ENCODE results near the gene LDLRAP1.
"Not testable (repeated sequence)": the region's sequence is repeated elsewhere in the genome, so short reads cannot be mapped to it uniquely, and the experiment has no call there.

LDLRAP1 gene

GRCh38 chr1:25504706-25505595 is 38.5 kb upstream of the LDLRAP1 start:
- no peaks in the 10 kb centered on the region for H3K79me2 ChIP-seq (ENCODE audit: low read length)
- no peak overlapping the region for H3K27ac ChIP-seq (ENCODE audit: low read length)
- H3K4me2 ChIP-seq (ENCODE audit: low read length): no peak overlapping the region

GRCh38 chr1:25505656-25506385 is 37.6 kb upstream of the LDLRAP1 start:
- TF ChIP-seq EZH2phosphoT487 (IDR thresholded peaks at IDR 0.05; ENCODE audit: low read depth) (no peak), CTCF (IDR thresholded peaks at IDR 0.05; ENCODE audit: low read depth, low read length) (no peak)
- Histone ChIP-seq H3K4me2 (ENCODE audit: low read length) (no peak overlapping the region), H3K4me1 (ENCODE audit: low read length) (no peaks in the 10 kb centered on the region), H3K79me2 (ENCODE audit: low read length) (no peaks in the 10 kb centered on the region), H3K9me3 (ENCODE audit: insufficient read depth, low read length) (no peaks in the 10 kb centered on the region), H2AFZ (ENCODE audit: low read depth, low read length) (no peak overlapping the region), H3K36me3 (replicated peaks; ENCODE audit: low read depth, low read length) (peaks cover 6% of the 10 kb centered on the region), H4K20me1 (ENCODE audit: insufficient read depth, low read length) (no peaks in the 10 kb centered on the region), H3K9ac (ENCODE audit: low read length) (no peak overlapping the region), H3K27me3 (ENCODE audit: low read depth, low read length) (no peaks in the 10 kb centered on the region), H3K4me3 (ENCODE audit: low read length) (no peak overlapping the region), H3K27ac (ENCODE audit: low read length) (no peak overlapping the region)

More at GRCh38 chr1:25504706-25505595, 38.5 kb upstream of the LDLRAP1 start:
- Histone ChIP-seq H3K27me3 (ENCODE audit: low read depth, low read length) (no peaks in the 10 kb centered on the region), H3K36me3 (replicated peaks; ENCODE audit: low read depth, low read length) (peaks cover 8% of the 10 kb centered on the region), H3K9me3 (ENCODE audit: insufficient read depth, low read length) (no peaks in the 10 kb centered on the region), H3K9ac (ENCODE audit: low read length) (no peak overlapping the region), H4K20me1 (ENCODE audit: insufficient read depth, low read length) (no peaks in the 10 kb centered on the region), H3K4me1 (ENCODE audit: low read length) (no peaks in the 10 kb centered on the region), H2AFZ (ENCODE audit: low read depth, low read length) (no peak overlapping the region), H3K4me3 (ENCODE audit: low read length) (no peak overlapping the region)
- TF ChIP-seq CTCF (IDR thresholded peaks at IDR 0.05; ENCODE audit: low read depth, low read length): no peak
- TF ChIP-seq EZH2phosphoT487 (IDR thresholded peaks at IDR 0.05; ENCODE audit: low read depth): no peak

- H4K20me1 ChIP-seq (ENCODE audit: insufficient read depth, low read length); H3K4me3 ChIP-seq (ENCODE audit: low read length); H3K27me3 ChIP-seq (ENCODE audit: low read depth, low read length); H2AFZ ChIP-seq (ENCODE audit: low read depth, low read length); H3K4me2 ChIP-seq (ENCODE audit: low read length); H3K27ac ChIP-seq (ENCODE audit: low read length); H3K9ac ChIP-seq (ENCODE audit: low read length); H3K36me3 ChIP-seq (replicated peaks; ENCODE audit: low read depth, low read length); H3K9me3 ChIP-seq (ENCODE audit: insufficient read depth, low read length); H3K4me1 ChIP-seq (ENCODE audit: low read length); H3K79me2 ChIP-seq (ENCODE audit: low read length): not testable (repeated sequence)
Observed at GRCh38 chr1:25506566-25507463, 36.6 kb upstream of the LDLRAP1 start.

GRCh38 chr1:25513666-25514065 is 29.7 kb upstream of the LDLRAP1 start:
- no peak overlapping the region for H3K27ac ChIP-seq (ENCODE audit: low read length)
- no peaks in the 10 kb centered on the region for H3K79me2 ChIP-seq (ENCODE audit: low read length)
- H3K36me3 ChIP-seq (replicated peaks; ENCODE audit: low read depth, low read length): no peaks in the 10 kb centered on the region
- H4K20me1 ChIP-seq (ENCODE audit: insufficient read depth, low read length): no peaks in the 10 kb centered on the region
- H3K27me3 ChIP-seq (ENCODE audit: low read depth, low read length): no peaks in the 10 kb centered on the region
- H3K4me1 ChIP-seq (ENCODE audit: low read length): no peaks in the 10 kb centered on the region
- TF ChIP-seq EZH2phosphoT487 (IDR thresholded peaks at IDR 0.05; ENCODE audit: low read depth) (no peak), CTCF (IDR thresholded peaks at IDR 0.05; ENCODE audit: low read depth, low read length) (no peak)
- H3K9me3 ChIP-seq (ENCODE audit: insufficient read depth, low read length): no peaks in the 10 kb centered on the region
- no peak overlapping the region for H3K4me2 ChIP-seq (ENCODE audit: low read length)
- no peak overlapping the region for H3K9ac ChIP-seq (ENCODE audit: low read length)
- H3K4me3 ChIP-seq (ENCODE audit: low read length): no peak overlapping the region
- H2AFZ ChIP-seq (ENCODE audit: low read depth, low read length): no peak overlapping the region

Measured in OCI-LY3 (cell line).